GM12874 (cell line): ENCODE results near the gene LRRC3C.

ENCODE experiments used
- CTCF ChIP-seq: IDR thresholded peaks from 2 replicates; pipeline ENCODE4 v1.5.1; 2011; ENCODE audit warnings: low read depth, mild to moderate bottlenecking, control low read depth, low read length, moderate library complexity; ENCODE audit not compliant: insufficient read depth

LRRC3C gene

GRCh38 chr17:39949028-39949427 lies 21.5 kb downstream of the LRRC3C start:
- TF ChIP-seq CTCF, result no peak

GRCh38 chr17:39950871-39951348 lies 23.4 kb downstream of the LRRC3C start:
- TF ChIP-seq CTCF, result no peak

GRCh38 chr17:39951924-39952679 lies 24.6 kb downstream of the LRRC3C start:
- TF ChIP-seq CTCF, result no peak

- no peak for TF ChIP-seq CTCF
Observed at GRCh38 chr17:39952680-39953470, 25.3 kb downstream of the LRRC3C start.

DNA sequence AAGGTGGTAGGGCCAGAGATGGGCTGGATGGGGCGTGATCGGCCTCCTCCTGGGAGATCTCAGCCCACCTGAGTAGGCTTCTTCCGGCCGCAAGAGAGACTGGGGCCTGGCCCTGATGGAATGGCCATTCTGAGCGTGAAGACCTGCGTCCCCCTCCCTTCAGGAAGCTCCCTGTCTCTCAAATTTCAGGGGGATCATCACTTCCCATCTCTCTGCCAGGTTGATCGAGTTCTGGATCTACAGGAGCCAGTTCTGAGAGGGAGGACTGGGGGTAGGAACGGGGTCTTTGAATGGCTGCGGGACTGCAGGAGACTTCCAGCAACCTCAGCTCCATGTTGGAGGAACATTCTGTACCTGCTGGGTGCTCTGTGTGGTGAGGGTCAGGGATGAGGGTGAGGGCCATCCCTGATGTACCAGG lies 25.9 kb downstream of the LRRC3C start:
- no peak for TF ChIP-seq CTCF

DNA sequence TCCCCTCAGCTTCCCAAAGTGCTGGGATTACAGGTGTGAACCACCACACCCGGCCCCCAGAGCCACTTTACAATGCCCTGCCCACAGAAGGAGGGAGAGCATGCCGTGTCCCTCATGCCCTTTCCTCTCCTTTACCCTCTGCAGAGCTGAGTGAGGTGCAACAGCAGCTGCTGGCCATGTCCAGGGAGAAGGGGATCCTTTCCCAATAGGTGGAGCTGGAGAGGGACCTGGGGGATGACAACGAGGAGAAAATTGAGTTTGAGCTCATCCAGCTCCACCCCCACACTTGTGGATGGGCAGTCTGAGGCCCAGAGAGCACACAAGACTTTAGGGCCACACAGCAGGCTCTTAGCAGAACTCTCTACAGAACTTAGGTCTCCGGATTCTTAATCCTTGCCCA lies 27.3 kb downstream of the LRRC3C start:
- TF ChIP-seq CTCF, result no peak

- TF ChIP-seq CTCF, result no peak
Observed at GRCh38 chr17:39955726-39956225, 28.2 kb downstream of the LRRC3C start.
